ENCODE data around the gene PTPRN2.

DNA sequence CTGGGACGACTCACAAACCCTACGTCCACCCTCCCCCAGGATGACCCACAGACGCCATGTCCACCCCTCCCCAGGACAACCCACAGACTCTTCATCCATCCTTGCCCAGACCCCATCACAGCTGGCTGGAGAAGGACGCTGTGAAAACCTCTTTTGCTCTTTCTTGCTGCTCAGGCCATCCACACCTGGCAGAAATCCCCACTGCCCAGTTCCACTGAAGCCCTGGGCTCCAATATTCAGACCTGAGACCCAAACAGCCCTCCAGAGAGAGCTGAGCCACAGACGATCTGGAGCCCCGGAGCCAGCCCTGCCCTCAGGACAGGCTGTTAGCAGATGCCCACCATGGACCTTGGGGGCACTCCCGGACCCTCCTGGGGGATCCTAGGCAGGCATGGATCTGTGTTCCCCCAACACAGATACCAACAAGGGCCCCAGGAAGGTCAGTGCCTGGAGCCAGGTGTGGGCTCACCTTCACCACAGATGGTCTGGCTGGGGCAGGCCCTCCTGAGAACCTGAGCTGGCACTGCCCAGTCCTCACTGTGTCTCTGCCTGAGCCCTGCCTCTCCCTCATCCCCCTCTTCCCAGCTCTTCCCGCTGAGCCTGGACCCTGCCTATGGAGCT lies 226.2 kb downstream of the PTPRN2 start:
- TF ChIP-seq CTCF (conservative IDR thresholded peaks at IDR 0.05; ENCODE audit: low read depth, low read length) (no peak), EZH2 (IDR thresholded peaks at IDR 0.05; ENCODE audit: borderline replicate concordance, low read depth, low read length, poor library complexity, severe bottlenecking) (no peak)

Measured in A673 (cell line).